ENCODE data around the gene DIABLO.
"Not testable (repeated sequence)": the region's sequence is repeated elsewhere in the genome, so short reads cannot be mapped to it uniquely, and the experiment has no call there.

Gene DIABLO

DNA sequence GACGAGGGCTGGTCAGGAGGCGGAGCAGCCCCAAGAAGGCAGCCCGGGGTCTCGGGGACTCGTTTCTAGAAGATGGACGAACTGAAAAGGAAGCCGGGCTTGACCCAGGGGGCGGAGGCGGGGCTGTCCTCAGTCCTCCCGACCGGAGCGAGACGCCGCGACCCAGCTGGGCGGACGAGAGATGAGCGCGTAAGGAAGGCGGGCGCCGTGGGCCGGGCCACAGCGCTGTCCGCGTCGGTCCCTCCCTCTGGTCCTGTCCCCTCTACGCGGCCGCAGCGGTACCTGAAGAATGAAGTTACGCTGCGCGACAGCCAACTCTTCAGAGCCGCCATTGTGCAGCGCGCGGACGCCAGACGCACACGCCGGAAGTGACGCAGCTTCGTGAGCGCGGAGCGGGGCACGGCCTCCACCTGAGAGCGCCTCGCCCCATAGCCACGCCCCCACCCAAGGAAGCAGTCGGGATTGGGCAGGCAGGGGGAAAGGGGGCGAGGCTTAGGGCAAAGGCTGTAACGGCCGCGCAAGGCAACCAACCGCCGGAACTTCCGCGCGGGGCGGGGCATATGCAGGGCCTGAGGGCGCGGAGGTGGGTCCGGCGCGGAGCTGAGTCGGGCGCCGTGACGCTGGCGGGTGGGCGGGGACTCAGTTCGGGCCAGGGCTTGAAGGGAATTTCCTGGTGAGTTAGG lies at the start of gene DIABLO:
Gene DIABLO (minus strand): TSS at position 370 of the 683 bp plus-strand sequence. CDS start 38 bp downstream, at position 332.
- peak; percentile 97 for DNase-seq

DNA sequence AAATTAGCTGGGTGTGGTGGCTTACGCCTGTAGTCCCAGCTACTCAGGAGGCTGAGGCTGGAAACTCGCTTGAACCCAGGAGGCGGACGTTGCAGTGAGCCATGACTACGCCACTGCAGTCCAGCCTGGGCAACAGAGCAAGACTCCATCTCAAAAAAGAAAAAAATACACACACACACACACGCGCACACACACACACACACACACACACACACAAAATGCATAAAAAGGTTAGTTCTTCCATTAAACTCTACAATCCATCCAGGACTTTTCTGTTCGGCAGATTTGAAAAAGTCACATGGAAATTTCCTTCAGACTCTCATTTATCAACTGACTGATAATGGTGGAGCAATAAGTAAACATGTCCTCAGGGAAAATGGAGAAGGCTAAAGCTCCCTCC lies 49.6 kb upstream of the DIABLO start:
- DNase-seq, result no peak

DNA sequence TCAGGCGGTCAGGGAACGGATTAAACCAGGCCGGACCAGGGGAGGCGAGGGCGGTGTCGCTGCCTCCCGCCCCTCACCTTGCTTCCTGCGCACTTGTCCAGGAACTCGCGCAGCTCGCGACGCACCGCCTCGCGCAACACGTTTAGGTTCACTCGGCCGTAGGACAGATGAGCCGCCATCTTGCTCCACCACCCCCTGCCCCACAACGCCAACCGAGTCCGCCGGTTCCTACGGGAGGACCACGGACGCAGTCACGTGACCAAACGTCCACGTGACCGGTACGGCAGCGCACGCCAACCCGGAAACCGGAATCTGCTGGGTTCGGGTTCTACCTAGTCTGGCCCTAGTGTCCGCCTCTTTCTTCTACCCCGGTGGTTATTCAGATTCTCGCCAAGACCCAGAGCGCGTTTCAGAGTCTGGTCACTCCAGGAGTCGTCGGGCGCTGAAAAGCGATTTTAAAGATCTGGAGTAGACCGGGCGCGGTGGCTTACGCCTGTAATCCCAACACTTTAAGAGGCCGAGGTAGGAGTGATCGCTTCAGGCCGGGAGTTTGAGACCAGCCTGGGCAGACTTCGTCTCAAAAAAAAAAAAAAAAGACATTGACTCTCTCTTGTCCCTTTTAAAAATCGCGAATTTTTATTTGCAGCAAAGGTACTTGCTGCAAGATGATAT lies 40.5 kb upstream of the DIABLO start, which contains the start of gene VPS33A:
Gene VPS33A (minus strand): TSS at position 265 of the 672 bp plus-strand sequence. CDS start 86 bp downstream, at position 179.
- peak; percentile 88 for DNase-seq

DNA sequence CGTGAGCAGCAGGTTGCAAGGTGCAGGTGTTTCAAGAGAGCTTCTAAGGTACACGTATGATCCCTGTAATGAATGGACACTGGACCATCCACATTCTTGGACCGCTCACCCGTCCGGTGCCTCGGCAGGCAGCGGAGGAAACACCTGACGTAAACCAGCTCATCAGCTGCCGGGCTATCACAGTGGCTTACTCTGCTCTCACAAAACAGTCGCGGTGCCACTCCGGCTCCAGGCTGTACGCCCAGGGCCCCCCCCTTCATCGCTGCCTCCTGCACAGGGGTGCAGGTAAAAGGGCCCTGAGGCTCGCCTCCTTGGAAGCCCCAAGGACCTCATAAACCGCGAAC lies 40.0 kb upstream of the DIABLO start:
- DNase-seq, result no peak

DNA sequence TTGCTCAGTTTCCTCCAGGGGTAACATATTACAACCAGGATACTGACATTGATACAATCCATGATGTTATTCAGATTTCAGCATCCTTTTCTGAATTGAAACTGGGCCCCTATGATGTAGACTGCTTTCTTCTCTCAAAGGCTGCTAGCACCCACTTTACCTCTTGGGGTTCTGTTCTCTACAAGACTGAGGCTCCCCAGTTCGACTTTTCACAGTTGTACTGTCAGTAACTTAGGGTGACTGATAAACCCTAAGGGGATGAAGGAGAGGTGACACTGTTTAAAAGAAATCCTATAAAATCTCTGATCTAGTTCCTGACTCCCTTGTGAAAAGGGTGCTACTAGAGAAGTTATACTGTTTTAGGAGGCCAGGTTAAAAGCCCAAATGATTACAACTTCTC lies 39.6 kb upstream of the DIABLO start:
- DNase-seq, result no peak

DNA sequence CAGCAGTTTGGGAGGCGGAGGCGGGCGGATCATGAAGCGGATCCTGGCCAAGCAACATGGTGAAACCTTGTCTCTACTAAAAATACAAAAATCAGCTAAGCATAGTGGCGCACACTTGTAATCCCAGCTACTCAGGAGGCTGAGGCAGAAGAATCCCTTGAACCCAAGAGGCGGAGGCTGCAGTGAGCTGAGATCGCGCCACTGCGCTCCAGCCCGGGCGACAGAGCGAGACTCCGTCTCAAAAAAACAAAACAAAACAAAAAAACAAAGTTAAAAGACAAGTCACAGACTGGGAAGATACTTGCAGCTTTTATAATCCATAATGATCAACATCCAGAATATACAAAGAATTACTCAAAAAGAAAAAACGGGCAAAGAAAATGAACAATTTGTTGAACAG lies 34.9 kb upstream of the DIABLO start:
- not testable (repeated sequence) for DNase-seq

DNA sequence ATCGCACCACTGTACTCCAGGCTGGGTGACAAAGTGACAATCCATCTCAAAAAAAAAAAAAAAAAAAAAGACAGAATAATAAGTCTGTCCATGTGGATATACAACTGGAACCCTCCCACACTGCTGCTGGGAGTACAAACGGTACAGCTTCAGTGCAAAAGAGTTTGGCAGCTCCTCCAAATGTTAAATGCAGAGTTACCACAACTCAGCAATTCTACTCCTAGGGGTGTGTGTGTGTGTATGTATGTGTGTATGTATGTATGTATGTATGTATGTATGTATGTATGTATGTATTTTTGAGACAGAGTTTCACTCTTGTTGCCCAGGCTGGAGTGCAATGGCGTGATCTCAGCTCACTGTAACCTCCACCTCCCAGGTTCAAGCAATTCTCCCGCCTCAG lies 33.1 kb upstream of the DIABLO start:
- not testable (repeated sequence) for DNase-seq

DNA sequence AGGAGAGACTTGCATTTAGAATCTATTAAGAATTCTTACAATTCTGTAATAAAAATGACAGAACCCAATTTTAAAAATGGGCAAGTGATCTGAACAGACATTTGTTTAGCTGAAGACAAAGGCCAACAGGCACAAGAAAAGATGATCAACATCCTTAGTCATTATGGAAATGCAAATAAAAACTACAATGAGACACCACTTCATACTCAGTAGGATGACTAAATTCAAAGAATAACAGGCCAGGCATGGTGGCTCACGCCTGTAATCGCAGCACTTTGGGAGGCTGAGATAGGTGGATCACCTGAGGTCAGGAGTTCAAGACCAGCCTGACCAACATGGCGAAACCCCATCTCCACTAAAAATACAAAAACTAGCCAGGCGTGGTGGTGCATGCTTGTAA lies 32.6 kb upstream of the DIABLO start:
- not testable (repeated sequence) for DNase-seq

DNA sequence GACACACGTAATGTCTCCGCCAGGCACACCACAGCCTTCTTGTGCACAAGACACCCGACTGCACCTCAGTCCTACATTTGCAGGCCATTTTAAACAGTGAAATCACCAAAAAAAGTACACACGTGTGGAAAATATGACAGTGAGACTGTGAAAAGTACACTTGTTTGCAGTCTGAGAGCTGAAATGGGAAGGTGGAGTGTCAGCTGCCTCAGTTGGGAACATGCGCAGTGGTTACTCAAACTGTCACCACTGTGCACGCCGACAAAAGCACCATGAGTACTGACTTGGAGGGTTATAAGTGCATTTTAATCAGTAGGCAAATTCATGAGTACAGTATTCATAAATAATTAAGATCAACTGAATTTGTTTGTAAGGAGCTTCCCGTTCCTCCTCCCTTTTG lies 24.7 kb upstream of the DIABLO start:
- no peak for DNase-seq

DNA sequence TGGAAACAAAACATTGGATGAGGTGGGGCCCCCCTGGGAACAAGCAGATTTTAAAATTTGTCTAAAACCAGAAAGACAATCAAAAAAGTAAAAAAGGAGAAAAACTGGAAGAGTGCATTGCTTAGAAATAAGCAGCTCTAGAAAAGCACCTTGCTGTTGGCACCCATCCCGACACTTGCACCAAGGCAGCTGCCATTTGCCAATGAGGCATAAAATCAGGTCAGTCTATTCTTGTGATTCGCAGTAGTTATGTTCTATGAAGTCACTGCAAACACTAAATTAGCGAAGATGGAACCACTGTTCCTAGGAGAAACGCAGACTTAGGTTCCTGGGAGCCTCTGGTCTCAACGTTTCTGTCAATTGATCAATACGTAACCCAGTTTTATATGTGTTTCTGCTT lies 24.2 kb upstream of the DIABLO start:
- DNase-seq, result no peak

DNA sequence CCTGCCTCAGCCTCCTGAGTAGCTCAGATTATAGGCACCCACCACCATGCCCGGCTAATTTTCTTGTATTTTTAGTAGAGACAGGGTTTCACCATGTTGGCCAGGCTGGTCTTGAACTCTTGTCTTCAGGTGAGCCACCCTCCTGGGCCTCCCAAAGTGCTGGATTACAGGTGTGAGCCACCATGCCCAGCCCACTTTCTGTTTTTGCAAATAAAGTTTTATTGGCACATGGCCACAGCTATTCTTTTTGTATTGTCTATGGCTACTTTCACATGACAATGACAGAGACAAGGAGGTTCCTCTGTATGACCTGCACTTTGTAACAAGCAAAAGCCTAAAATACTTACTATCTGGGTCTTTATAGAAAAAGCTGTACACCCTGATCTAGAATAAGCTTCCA lies 19.7 kb upstream of the DIABLO start:
- DNase-seq, result no peak

DNA sequence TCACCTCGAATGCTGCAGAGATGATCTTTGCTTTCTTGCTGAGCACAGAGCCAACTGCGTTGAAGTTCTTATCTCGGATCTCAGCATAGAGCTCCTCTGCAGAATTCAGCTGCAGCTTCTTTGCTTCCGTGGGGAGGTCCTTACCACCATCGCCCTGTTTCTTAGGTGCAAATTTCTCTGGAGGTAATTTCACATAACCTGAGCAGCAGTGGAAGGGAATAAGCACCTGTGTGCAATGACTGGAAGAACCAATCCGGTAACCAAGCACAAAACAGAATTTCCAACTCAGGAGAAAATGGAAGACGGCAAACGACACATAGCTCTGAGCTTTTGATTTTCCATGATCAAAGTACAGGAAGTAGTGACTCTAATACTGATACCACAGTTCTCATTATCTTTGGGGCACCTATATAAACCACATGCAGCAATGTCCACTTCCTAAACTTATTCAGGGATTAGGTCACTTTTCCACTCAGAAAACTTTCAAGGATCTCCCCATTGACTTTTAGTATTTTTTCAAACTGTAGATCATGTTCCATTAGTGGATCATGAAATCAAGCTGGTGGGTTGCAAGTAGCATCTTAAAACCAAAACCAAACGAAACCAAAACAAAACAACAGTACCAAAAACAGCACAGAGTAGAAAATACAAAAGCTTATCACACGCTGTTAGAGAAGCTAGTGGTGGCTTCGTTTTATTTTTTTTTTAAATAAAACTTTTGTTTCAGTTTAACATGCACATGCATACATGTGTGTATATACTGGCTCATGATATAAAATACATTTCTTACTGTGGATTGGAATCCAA lies 18.9 kb upstream of the DIABLO start:
- no peak for DNase-seq

DNA sequence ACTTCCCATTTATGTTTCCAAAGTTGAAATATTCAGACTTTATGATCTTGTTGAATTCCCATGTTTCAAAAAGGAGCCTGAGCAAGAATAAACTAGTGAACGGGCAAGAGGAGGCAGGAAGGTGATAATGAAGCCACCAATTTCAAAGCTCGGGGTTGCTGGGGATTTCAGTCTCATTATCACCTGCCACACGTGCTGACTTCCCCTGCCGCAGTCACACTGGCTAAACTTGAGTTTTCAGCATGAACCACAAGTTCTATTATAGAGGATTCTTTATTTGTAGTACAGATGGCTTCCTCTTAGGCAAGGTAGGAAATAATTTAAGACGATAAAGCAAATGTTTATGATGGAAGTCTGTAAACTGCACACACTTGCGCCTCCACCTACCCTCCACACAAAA lies 18.1 kb upstream of the DIABLO start:
- no peak for DNase-seq

DNA sequence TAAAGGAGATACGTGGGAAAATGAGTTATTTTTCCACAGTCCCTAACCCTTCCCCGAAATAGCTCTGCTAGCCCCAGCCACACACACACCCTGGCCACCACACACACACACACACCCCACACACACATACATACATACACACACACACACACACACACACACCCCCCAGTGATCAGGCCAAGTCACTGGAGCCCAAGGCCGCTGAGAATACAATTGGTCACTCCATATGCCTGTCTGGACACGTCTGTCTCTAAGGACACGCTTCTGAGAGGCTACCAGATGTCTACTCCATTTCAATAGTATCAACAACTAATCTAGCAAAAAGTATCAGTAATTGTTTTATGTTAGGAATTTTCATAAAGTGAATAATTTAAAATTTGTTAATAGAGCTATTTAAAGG lies 13.0 kb upstream of the DIABLO start:
- no peak for DNase-seq

DNA sequence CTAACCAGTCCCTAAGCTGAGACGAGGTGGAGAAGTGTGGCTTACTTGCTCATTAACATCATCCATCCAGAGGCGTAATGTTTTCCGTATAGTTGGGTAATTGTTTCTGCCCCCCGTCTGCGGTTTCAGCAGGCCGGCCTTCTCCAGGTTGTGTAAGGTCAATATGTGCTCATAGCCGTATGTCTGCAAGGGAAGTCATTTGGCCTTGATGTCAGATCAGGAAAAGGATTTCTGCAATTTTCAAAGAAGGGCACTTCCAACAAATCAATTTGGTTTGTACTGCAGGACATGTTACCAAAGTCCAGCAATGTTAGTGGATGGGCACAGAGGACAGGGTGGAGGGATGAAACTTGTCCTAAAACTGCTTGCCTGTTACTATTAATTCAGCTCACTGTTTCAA lies 9.9 kb upstream of the DIABLO start:
- DNase-seq, result no peak

DNA sequence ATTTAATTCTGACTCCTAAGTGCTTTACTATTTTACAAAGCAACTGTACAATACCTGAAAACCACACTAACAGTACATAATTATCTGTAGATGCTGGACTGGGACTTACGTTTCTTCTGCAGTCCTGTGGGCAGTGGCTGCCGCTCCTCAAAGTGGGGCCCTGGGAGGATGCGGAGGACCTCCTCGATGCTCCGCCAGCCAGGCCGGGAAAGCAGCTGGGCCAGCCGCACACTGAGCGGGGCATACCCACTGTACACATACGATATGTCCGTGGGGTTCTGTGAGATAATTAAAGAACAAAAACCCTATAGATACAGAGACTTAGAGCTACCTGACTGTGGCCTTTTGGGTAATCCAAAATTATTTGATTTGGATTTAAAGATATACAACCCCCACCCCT lies 6.8 kb upstream of the DIABLO start:
- DNase-seq, result no peak

DNA sequence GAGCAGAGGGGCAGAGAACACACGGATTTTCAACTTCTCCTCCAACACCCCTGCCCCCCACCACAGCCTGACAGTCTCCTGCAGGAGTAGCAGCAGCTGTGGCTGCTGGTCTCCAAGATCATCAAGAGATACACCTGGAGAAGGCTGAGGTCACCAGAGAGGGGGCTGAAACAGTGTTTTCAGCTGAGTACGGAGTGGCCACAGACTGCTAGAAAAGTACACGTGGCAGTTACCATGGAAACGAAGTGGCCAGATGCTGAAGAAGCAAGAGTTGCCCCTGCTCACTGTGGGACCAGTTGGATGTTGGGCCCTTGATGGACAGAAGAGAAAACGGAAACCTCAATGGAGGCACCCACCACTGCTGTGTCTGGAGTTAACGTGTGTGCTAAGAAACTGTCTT lies 4.9 kb upstream of the DIABLO start:
- no peak for DNase-seq

DNA sequence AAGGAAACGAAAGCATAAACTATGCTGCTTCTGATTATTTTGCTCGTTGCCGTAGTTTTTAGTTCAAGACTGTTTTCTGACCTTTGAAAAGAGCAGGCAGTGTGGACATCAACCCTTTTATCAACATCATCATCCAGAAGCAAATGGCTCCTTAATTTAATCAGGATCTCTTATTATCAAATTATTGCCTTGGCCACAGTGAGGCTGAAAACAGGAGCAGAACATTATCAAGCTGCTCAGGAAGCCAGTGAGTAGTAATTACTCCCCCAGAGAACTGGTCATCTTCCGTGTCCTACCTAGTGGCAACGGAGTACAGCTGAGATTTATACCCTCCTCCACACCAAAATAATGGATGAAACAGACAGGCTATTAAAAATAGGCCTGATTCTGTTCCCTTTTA lies 2.2 kb upstream of the DIABLO start:
- DNase-seq, result peak; percentile 5

DNA sequence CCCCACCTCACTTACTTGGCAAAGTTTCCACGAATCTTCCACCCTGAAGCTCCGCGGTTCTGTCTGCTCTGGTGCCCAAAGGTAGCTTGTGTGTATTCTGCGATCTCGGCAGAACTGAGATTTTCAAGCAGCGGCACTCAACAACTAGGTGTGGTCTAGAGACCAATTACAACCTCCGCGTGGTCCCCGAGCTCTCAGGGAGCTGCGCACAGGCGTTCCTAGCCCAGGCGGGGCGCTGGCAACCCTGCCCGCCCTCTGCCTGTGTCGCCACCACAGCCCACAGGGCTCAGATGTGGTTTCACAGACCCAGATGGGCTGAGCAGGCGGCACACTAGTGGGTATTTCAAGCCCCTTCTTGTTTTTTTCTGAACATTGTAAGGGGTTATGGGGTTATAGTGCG lies 1.5 kb upstream of the DIABLO start:
- DNase-seq, result peak; percentile 20

DNA sequence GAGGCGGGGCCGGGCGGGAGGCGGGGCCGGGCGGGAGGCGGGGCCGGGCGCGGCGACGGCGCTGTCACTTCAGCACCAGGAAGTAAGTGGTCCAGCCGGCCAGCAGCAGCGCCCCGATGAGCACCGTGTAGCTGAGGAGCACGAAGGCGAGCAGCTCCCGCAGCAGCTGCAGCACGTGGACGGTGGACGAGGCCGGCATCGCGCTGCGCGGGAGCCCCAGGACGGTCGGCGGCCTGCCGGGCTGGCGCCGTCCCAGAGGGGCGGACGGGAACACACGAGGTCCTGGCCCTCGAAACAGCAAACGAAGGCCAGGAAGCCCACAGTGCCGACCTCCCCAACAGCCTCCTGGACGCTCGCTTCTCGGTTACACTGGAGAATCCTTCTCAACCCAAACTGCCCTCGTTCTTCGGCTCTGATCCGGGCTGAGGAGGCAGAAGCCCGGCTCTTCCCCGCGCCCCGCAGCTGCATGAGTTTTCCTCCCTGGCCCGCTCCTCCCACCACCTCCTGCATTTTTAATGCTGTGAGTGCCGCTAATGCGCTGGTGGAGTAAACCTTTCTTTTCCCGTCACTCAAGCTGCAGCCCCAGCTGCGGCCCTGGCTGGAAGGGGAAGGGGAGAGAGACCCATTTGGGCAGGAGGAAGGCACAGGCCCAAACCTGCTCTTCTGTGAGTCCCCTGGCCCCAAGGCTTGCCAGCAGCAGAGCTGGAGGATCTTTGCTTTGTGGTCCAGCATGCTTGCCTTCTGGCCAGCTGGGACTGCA lies 694 bp upstream of the DIABLO start:
- DNase-seq, result no peak

DNA sequence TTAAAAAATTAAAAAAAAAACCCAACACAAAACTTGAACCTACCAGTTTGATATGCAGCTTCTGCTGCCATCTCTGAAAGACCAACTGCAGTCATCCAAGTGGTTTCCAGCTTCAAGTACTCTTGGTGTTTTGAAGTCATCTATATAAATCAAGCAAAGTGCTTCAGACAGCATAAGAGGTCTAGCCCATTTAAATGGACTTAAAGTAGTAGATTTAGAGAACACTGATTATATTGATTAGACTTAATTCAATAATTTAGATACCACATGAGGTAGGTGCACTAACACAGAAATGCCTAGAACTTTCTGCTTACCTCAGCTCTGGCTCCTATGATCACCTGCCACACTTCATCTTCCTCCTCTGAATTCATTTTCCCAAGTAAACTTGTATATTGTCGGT lies 9.4 kb downstream of the DIABLO start:
- DNase-seq, result no peak

DNA sequence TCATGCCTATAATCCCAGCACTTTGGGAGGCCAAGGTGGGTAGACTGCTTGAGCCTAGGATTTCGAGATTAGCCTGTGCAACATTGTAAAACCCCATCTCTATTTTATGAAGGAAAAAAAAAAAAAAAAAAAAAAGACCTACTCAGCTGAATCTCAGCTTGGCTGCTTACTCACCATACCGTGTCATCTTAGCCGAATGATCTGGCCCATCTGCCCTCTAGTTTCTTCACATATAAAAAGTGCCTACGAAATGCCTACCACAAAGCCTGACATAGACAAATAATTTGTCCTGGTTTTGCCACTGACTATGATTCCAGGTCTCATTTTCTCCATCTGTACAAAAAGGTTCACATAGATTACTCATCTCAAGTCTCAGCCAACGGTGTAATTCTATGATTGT lies 10.1 kb downstream of the DIABLO start:
- DNase-seq, result no peak

All from NCI-H748 treated with DMSO at 0.1 percent for 48 hours (cell line).